Bronchial epithelial cell (primary cell): ENCODE data around the gene DENND1A. TPM values are rescaled to one million over a fixed set of nuclear protein-coding genes. Genes with fewer than 3 reads are reported as not detected.

Source experiments
- DNase-seq: peaks from one replicate; pipeline ENCODE4 v3.0.0-alpha.2; 2010; ENCODE audit warnings: low read depth
- FAIRE-seq: peaks from 2 replicates; lab custom pipeline; 2011; peaks lifted over from hg19 to GRCh38; lab: Jason Lieb, UNC
- H3K27me3 ChIP-seq: 2 replicates; pipeline ENCODE4 v1.5.1; 2011; ENCODE audit warnings: low read length; ENCODE audit not compliant: control insufficient read depth, insufficient read depth
- H3K36me3 ChIP-seq: 2 replicates; pipeline ENCODE4 v1.5.1; 2011; ENCODE audit warnings: low read length; ENCODE audit not compliant: control insufficient read depth, insufficient read depth
- H3K4me3 ChIP-seq: 2 replicates; pipeline ENCODE4 v1.5.1; 2011; ENCODE audit warnings: mild to moderate bottlenecking, low read depth, low read length, control low read depth
- CTCF ChIP-seq: IDR thresholded peaks from 2 replicates; pipeline ENCODE4 v1.5.1; 2011; ENCODE audit warnings: mild to moderate bottlenecking, moderate library complexity, low read length, control low read depth, inconsistent platforms; ENCODE audit not compliant: insufficient read depth, severe bottlenecking
- total RNA-seq: library from RNA; depleted of rRNA; stranded (reverse); fragments of >200 nt; gene quantifications from 2 replicates; pipeline ENCODE4 v1.2.1, GENCODE V29; 2014

The DENND1A gene
- total RNA-seq, 1 donor from 2014 or later = 6.1 TPM

DNA sequence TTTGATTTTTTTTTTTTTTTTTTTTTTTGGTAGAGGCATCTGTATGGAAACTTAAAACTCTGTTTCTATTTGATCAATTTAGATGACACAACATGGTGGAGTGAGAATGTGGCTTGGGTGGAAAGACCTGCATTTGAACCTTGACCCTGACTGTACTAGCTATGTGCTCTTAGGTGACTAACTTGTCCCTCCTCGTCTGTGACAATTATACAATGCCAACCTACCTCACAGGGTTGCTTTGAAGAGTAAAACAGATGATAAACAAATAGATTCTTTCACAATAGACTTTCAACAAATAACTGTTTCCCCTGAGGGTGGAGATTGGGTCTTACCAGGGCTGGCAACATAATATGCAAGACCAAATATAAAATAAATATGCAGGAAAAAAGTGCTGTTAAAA is 464.6 kb downstream of the DENND1A start:
- DNase-seq (no peak), FAIRE-seq (no peak)
- Histone ChIP-seq H3K4me3 (no peak overlapping the region), H3K36me3 (no peaks in the 10 kb centered on the region), H3K27me3 (no peaks in the 10 kb centered on the region)
- no peak for TF ChIP-seq CTCF

DNA sequence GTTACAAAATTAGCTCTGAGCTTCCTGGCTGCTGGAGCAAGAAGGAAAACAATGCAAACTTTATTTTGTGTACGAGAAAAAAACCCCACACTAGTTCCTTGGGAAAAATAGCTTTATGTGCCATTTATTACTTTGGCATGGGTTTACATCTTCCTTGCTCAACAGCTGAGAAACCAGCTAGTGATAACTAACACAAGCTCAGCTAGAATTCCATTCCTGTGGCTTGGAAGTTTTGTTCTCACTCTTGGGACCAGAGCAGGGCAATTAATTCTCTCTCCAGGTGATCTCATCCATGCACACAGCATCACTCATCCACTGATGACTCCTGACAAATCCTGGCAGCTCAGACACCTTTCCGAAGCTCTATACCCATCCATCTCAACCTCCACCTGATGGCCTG is 469.8 kb downstream of the DENND1A start:
- DNase-seq (peak; percentile 4), FAIRE-seq (peak; percentile 58)
- Histone ChIP-seq H3K36me3 (no peaks in the 10 kb centered on the region), H3K27me3 (no peaks in the 10 kb centered on the region), H3K4me3 (no peak overlapping the region)
- no peak for TF ChIP-seq CTCF

GRCh38 chr9:123457583-123457982 is 472.3 kb downstream of the DENND1A start:
- FAIRE-seq (no peak), DNase-seq (no peak)
- Histone ChIP-seq H3K36me3 (no peaks in the 10 kb centered on the region), H3K27me3 (no peaks in the 10 kb centered on the region), H3K4me3 (no peak overlapping the region)
- no peak for TF ChIP-seq CTCF

DNA sequence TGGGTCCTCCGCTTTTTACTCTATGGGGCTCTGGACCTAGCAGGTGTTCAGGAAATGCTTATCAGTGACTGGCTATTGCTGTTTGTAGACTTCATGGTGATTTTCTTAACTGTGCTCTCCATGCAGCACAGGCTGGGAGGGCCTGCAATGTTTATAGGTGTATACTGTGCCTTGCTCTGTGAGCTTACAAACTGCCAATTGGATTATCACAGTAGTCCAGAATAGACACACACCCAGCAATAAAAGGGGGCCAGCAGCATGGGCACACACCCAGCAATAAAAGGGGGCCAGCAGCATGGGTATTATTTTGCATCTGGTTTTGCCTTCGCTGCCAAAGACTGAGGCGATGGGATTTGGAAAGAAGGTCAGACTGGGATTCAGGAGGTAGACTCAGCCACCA is 473.9 kb downstream of the DENND1A start:
- TF ChIP-seq CTCF = no peak
- FAIRE-seq (no peak), DNase-seq (no peak)
- Histone ChIP-seq H3K4me3 (no peak overlapping the region), H3K27me3 (no peaks in the 10 kb centered on the region), H3K36me3 (no peaks in the 10 kb centered on the region)

GRCh38 chr9:123455187-123455586 is 474.7 kb downstream of the DENND1A start:
- no peak for FAIRE-seq

More at GRCh38 chr9:123455187-123455586, 474.7 kb downstream of the DENND1A start:
- no peaks in the 10 kb centered on the region for H3K27me3 ChIP-seq
- no peak for DNase-seq
- H3K36me3 ChIP-seq = no peaks in the 10 kb centered on the region
- TF ChIP-seq CTCF = no peak
- H3K4me3 ChIP-seq = no peak overlapping the region
